GM19240 (cell line): ENCODE results near the gene FOXA3.

Source experiments
- DNase-seq: peaks from one replicate; pipeline ENCODE4 v3.0.0; 2011; ENCODE audit warnings: low spot score; ENCODE audit not compliant: insufficient read length

The FOXA3 gene

GRCh38 chr19:45918721-45919120 is 54.6 kb downstream of the FOXA3 start:
- no peak for DNase-seq

GRCh38 chr19:45919678-45920077 is 55.6 kb downstream of the FOXA3 start:
- no peak for DNase-seq

- no peak for DNase-seq
Observed at GRCh38 chr19:45920458-45920857, 56.3 kb downstream of the FOXA3 start.

GRCh38 chr19:45922281-45922680 is 58.2 kb downstream of the FOXA3 start:
- no peak for DNase-seq
